ENCODE results near the gene CIRBP. TPM values are rescaled to one million over a fixed set of nuclear protein-coding genes. Genes with fewer than 3 reads are reported as not detected.

CIRBP gene
- total and polyA plus RNA-seq, 9 of the 15 experiments (the other 6 are each of a cell fraction or from before 2014, with no cell fraction given) = 20.5 to 327 (median 176) TPM

DNA sequence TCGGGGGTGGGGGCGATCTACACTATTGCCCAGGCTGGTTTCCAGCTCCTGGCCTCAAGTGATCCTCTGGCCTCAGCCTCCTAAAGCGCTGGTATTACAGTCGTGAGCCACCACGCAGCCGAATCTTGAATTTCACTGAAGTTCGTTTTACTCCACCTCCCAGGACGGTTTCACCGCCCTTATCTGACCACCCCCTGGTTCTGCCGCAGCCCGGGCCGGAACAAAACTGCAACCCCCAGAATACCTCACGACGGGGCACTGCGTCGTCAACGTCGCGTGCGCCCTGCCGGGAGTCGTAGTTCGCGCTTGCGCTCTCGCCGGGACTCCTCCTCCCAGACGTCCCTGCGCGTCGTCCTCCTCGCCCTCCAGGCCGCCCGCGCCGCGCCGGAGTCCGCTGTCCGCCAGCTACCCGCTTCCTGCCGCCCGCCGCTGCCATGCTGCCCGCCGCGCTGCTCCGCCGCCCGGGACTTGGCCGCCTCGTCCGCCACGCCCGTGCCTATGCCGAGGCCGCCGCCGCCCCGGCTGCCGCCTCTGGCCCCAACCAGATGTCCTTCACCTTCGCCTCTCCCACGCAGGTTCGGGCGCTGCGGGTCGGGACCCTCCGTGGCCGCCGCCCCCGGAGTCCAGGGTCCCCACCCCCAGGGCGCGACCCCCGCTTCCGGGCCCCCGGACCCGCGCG, 27.6 kb upstream of the CIRBP start, which contains the start of gene ATP5F1D (continued):
- TF ChIP-seq, protein P1, sequence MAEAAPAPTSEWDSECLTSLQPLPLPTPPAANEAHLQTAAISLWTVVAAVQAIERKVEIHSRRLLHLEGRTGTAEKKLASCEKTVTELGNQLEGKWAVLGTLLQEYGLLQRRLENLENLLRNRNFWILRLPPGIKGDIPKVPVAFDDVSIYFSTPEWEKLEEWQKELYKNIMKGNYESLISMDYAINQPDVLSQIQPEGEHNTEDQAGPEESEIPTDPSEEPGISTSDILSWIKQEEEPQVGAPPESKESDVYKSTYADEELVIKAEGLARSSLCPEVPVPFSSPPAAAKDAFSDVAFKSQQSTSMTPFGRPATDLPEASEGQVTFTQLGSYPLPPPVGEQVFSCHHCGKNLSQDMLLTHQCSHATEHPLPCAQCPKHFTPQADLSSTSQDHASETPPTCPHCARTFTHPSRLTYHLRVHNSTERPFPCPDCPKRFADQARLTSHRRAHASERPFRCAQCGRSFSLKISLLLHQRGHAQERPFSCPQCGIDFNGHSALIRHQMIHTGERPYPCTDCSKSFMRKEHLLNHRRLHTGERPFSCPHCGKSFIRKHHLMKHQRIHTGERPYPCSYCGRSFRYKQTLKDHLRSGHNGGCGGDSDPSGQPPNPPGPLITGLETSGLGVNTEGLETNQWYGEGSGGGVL (CRISPR knock-in tag; IDR thresholded peaks at IDR 0.05) = no peak
- TF ChIP-seq MXI1 (IDR thresholded peaks at IDR 0.05; ENCODE audit: low read depth, low read length) (peak; percentile 47), TBL1XR1 (IDR thresholded peaks at IDR 0.05; ENCODE audit: low read length in 2 of 2) (peak in 1 of 2 experiments; percentile 75; a peak in 2 of 4 replicates), STAT5A (IDR thresholded peaks at IDR 0.05; ENCODE audit: borderline replicate concordance, low read length) (no peak), SMARCA5 (IDR thresholded peaks at IDR 0.05) (no peak), ZNF830 (CRISPR knock-in tag; IDR thresholded peaks at IDR 0.05) (no peak), TRIM24 (IDR thresholded peaks at IDR 0.05) (no peak), ZBTB9 (CRISPR knock-in tag; IDR thresholded peaks at IDR 0.05) (peak; percentile 67; the same call in 1 of the 2 replicates), NRF1 (conservative IDR thresholded peaks at IDR 0.05 in 1 of 2, IDR thresholded peaks at IDR 0.05 in 1 of 2) (peak; percentile 88 to 91), RB1 (IDR thresholded peaks at IDR 0.05; ENCODE audit: low read depth) (peak; percentile 78), ETV6 (IDR thresholded peaks at IDR 0.05; ENCODE audit: borderline replicate concordance in 1 of 2, low read depth in 2 of 2, low read length in 1 of 2) (no peak), ETV6 (CRISPR knock-in tag; IDR thresholded peaks at IDR 0.05; ENCODE audit: borderline replicate concordance) (0 out of 2 replicates have a peak, but pooled peaks have one; percentile 3), HNRNPUL1 (IDR thresholded peaks at IDR 0.05; ENCODE audit: low read length) (no peak), BRD4 (IDR thresholded peaks at IDR 0.05) (no peak), HCFC1 (IDR thresholded peaks at IDR 0.05; ENCODE audit: low read depth, low read length) (peak; percentile 100), ZNF316 (IDR thresholded peaks at IDR 0.05) (no peak), ZNF143 (CRISPR knock-in tag; IDR thresholded peaks at IDR 0.05) (peak; percentile 93), CBX3 (IDR thresholded peaks at IDR 0.05; ENCODE audit: borderline replicate concordance in 1 of 2, low read length in 2 of 2) (peak in 1 of 2 experiments; percentile 42; a peak in 1 of 3 replicates)
- TF ChIP-seq, protein P2, sequence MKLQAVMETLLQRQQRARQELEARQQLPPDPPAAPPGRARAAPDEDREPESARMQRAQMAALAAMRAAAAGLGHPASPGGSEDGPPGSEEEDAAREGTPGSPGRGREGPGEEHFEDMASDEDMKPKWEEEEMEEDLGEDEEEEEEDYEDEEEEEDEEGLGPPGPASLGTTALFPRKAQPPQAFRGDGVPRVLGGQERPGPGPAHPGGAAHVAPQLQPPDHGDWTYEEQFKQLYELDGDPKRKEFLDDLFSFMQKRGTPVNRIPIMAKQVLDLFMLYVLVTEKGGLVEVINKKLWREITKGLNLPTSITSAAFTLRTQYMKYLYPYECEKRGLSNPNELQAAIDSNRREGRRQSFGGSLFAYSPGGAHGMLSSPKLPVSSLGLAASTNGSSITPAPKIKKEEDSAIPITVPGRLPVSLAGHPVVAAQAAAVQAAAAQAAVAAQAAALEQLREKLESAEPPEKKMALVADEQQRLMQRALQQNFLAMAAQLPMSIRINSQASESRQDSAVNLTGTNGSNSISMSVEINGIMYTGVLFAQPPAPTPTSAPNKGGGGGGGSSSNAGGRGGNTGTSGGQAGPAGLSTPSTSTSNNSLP (IDR thresholded peaks at IDR 0.05; ENCODE audit: borderline replicate concordance, low read depth, low read length) = 0 out of 2 replicates have a peak, but pooled peaks have one; percentile 21
- TF ChIP-seq, protein P3, sequence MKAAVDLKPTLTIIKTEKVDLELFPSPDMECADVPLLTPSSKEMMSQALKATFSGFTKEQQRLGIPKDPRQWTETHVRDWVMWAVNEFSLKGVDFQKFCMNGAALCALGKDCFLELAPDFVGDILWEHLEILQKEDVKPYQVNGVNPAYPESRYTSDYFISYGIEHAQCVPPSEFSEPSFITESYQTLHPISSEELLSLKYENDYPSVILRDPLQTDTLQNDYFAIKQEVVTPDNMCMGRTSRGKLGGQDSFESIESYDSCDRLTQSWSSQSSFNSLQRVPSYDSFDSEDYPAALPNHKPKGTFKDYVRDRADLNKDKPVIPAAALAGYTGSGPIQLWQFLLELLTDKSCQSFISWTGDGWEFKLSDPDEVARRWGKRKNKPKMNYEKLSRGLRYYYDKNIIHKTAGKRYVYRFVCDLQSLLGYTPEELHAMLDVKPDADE (conservative IDR thresholded peaks at IDR 0.05; ENCODE audit: control insufficient read depth, low read depth, low read length) = peak; percentile 99

Data from K562 (cell line).